ENCODE measurements around the gene OR1L8.

GRCh38 chr9:122518841-122519240, 64.3 kb downstream of the OR1L8 start, which contains the start of gene OR1J4:
- TF ChIP-seq CTCF (IDR thresholded peaks at IDR 0.05) (no peak), POLR2AphosphoS5 (IDR thresholded peaks at IDR 0.05; ENCODE audit: insufficient read depth in 1 of 2, low read depth in 1 of 2) (no peak), POLR2A (IDR thresholded peaks at IDR 0.05) (no peak)
